Stimulated activated CD8-positive, alpha-beta memory T cell treated with anti-CD3 and anti-CD28 coated beads, Interleukin-15, amount 100 ng/mL, for 4 hours (primary cell): ENCODE data around the gene BTN3A1.

Experiments
- DNase-seq, 2 donors: peaks; one replicate each; pipeline ENCODE4 v3.0.0-alpha.2; 2020; ENCODE audit warnings: low read depth in 2 of 2

The BTN3A1 gene

GRCh38 chr6:26379292-26379691 lies 22.8 kb upstream of the BTN3A1 start:
- no peak for DNase-seq

GRCh38 chr6:26379740-26380139 lies 22.3 kb upstream of the BTN3A1 start:
- no peak for DNase-seq

GRCh38 chr6:26380256-26380655 lies 21.8 kb upstream of the BTN3A1 start:
- no peak for DNase-seq

- DNase-seq: no peak
Observed at GRCh38 chr6:26382121-26382520, 20.0 kb upstream of the BTN3A1 start.

GRCh38 chr6:26383624-26384417 lies 18.3 kb upstream of the BTN3A1 start:
- no peak for DNase-seq

- DNase-seq: no peak
Observed at GRCh38 chr6:26385734-26386125, 16.3 kb upstream of the BTN3A1 start.

- DNase-seq: no peak
Observed at GRCh38 chr6:26387565-26387964, 14.5 kb upstream of the BTN3A1 start.

GRCh38 chr6:26388014-26388413 lies 14.1 kb upstream of the BTN3A1 start:
- DNase-seq: no peak

GRCh38 chr6:26388441-26388840 lies 13.6 kb upstream of the BTN3A1 start:
- DNase-seq: no peak

GRCh38 chr6:26389349-26389894 lies 12.7 kb upstream of the BTN3A1 start:
- DNase-seq: no peak

- no peak for DNase-seq
Observed at GRCh38 chr6:26390531-26390930, 11.5 kb upstream of the BTN3A1 start.

- DNase-seq: no peak
Observed at GRCh38 chr6:26392932-26393636, 9.0 kb upstream of the BTN3A1 start.

- no peak for DNase-seq
Observed at GRCh38 chr6:26394289-26394688, 7.8 kb upstream of the BTN3A1 start.

- DNase-seq: no peak
Observed at GRCh38 chr6:26398555-26398954, 3.5 kb upstream of the BTN3A1 start.

- no peak for DNase-seq
Observed at GRCh38 chr6:26400626-26401025, 1.4 kb upstream of the BTN3A1 start.

GRCh38 chr6:26401389-26401986 lies 587 bp upstream of the BTN3A1 start:
- no peak for DNase-seq

GRCh38 chr6:26403893-26404292 lies 1.8 kb downstream of the BTN3A1 start:
- no peak for DNase-seq

GRCh38 chr6:26404546-26404945 lies 2.5 kb downstream of the BTN3A1 start:
- no peak for DNase-seq

GRCh38 chr6:26408828-26409730 lies 7.0 kb downstream of the BTN3A1 start:
- DNase-seq: no peak

- DNase-seq: no peak
Observed at GRCh38 chr6:26411751-26412150, 9.7 kb downstream of the BTN3A1 start.

GRCh38 chr6:26412228-26412627 lies 10.2 kb downstream of the BTN3A1 start:
- DNase-seq: no peak

GRCh38 chr6:26412954-26413353 lies 10.9 kb downstream of the BTN3A1 start:
- no peak for DNase-seq
